ENCODE measurements around the gene ZNF76. TPM values are rescaled to one million over a fixed set of nuclear protein-coding genes. Genes with fewer than 3 reads are reported as not detected.
A peak's percentile ranks its signal among the peaks of the same experiment; 100 is the strongest.

ZNF76 gene
- total and polyA plus RNA-seq, 9 of the 15 experiments (the other 6 are each of a cell fraction or from before 2014, with no cell fraction given): 1.2 to 17.8 (median 10.7) TPM

DNA sequence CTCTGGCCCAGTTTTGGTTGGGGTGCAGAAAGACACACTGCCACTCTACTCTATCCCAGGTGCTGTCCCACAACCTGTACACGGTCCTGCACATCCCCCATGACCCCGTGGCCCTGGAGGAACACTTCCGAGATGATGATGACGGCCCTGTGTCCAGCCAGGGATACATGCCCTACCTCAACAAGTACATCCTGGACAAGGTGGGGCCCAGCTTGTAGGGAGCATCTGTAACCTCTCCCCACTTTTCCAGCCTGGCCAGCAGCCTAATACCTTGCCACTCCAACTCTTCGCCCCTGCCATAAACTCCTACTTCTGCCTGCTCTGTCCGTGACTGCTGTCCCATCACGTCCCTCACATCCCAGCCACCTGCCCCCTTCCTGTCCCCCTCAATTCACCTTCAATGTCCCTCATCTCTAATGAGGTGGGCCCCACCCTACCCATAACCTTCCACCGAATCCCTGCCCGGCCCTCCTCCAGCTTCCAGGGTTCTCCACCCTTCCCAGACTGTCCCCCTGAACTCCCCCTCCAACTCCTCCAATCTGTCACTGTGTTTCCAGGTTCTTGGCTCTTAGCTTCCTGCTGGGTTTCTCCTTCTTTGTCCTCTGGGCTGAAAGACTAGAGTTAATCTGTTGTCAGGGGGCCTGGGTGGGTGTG, 50.2 kb downstream of the ZNF76 start (continued):
- no peak for TF ChIP-seq ZHX1 (conservative IDR thresholded peaks at IDR 0.05; ENCODE audit: low read length)
- TF ChIP-seq ZFPM2 (CRISPR knock-in tag; IDR thresholded peaks at IDR 0.05): no peak
- TF ChIP-seq, protein P1, sequence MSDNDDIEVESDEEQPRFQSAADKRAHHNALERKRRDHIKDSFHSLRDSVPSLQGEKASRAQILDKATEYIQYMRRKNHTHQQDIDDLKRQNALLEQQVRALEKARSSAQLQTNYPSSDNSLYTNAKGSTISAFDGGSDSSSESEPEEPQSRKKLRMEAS (CRISPR knock-in tag; IDR thresholded peaks at IDR 0.05): no peak
- no peak for TF ChIP-seq ZNF76 (CRISPR knock-in tag; IDR thresholded peaks at IDR 0.05; ENCODE audit: borderline replicate concordance)

GRCh38 chr6:35310265-35310831, 50.8 kb downstream of the ZNF76 start:
- no peak overlapping the region for H3K4me3 ChIP-seq
- intact Hi-C loops (cut with micrococcal nuclease): no loop called here
- ChIA-PET CTCF (ENCODE audit: low intra/inter-chr PET ratio) (interaction anchor here (0.5 kb wide), 1 partner anchor 14 kb away, joined by 3 read pairs; no protein-coding TSS in a partner anchor), POLR2A (interaction anchor here (0.6 to 1.3 kb wide), 5 partner anchors 8 to 1271 kb away, joined by 3 to 4 read pairs (median 3); no protein-coding TSS in a partner anchor)
- BruUV-seq (replicated peaks): no TSS peak
- peaks cover 4% of the 10 kb centered on the region; the same call in 1 of the 3 replicates for H3K36me3 ChIP-seq (ENCODE audit: control insufficient read depth, insufficient read depth, low read length)
- 0 out of 4 replicates have a peak overlapping the region, but pooled peaks of 1 of the 2 experiments have one; percentile 26 for H3K9ac ChIP-seq (ENCODE audit: insufficient read depth in 1 of 2, low read depth in 2 of 2, low read length in 2 of 2)
- no peak for ATAC-seq
- in situ Hi-C loops (cut with MboI): no loop called here
- H3K4me2 ChIP-seq (ENCODE audit: insufficient read depth, low read length): no peak overlapping the region
- no peaks in the 10 kb centered on the region for H3K79me2 ChIP-seq (ENCODE audit: control insufficient read depth, insufficient read depth, low read length)
- no peak overlapping the region for H2AFZ ChIP-seq (ENCODE audit: low read depth, low read length)
- H4K20me1 ChIP-seq (replicated peaks; ENCODE audit: control insufficient read depth, insufficient read depth, low read length): 0 out of 2 replicates have a peak, but pooled peaks cover 4% of the 10 kb centered on the region
- no peaks in the 10 kb centered on the region for H3K9me1 ChIP-seq (ENCODE audit: control insufficient read depth, insufficient read depth, low read length)
- no peaks in the 10 kb centered on the region for H3K9me3 ChIP-seq (replicated peaks; ENCODE audit: control insufficient read depth, insufficient read depth, low read depth, low read length)
- TF ChIP-seq POLR2AphosphoS2 (IDR thresholded peaks at IDR 0.05; ENCODE audit: low read length) (no peak), HMBOX1 (IDR thresholded peaks at IDR 0.05) (0 out of 2 replicates have a peak, but pooled peaks have one; percentile 44)
- H3K4me1 ChIP-seq (replicated peaks in 1 of 2; ENCODE audit: control insufficient read depth in 2 of 2, insufficient read depth in 2 of 2, low read length in 2 of 2): peaks cover 4 to 15% of the 10 kb centered on the region in 2 experiments; a peak in 4 of 5 replicates
- no peak overlapping the region for H3K27ac ChIP-seq (ENCODE audit: extremely low read depth, low read depth, low read length)
- H3K27me3 ChIP-seq (ENCODE audit: control insufficient read depth in 2 of 2, insufficient read depth in 2 of 2, low read length in 2 of 2): no peaks in the 10 kb centered on the region
- WGBS (ENCODE audit: insufficient coverage, low coverage, missing lambda C conversion rate): 64% methylated on average over 5 of the region's 6 CpGs
- no peak for DNase-seq (ENCODE audit: extremely low read depth in 1 of 4, low spot score in 3 of 4)
- FAIRE-seq: no peak

Measured in K562 (cell line).